ENCODE data around the gene PRKAG3.
A peak's percentile ranks its signal among the peaks of the same experiment; 100 is the strongest.

PRKAG3 gene

GRCh38 chr2:218812861-218813260 lies 18.7 kb downstream of the PRKAG3 start:
- Histone ChIP-seq H3K4me1 (ENCODE audit: control insufficient read depth, insufficient read depth, low read length) (no peaks in the 10 kb centered on the region), H3K4me3 (ENCODE audit: low read depth, low read length) (no peak overlapping the region), H3K9me3 (ENCODE audit: control insufficient read depth, insufficient read depth, low read depth, low read length) (no peaks in the 10 kb centered on the region), H3K9ac (ENCODE audit: low read length) (no peak overlapping the region), H3K27ac (ENCODE audit: low read depth, low read length) (no peak overlapping the region), H3K27me3 (ENCODE audit: control insufficient read depth, insufficient read depth, low read length) (no peaks in the 10 kb centered on the region), H3K36me3 (ENCODE audit: control insufficient read depth, insufficient read depth, low read length) (peaks cover 14% of the 10 kb centered on the region; the same call in 1 of the 2 replicates)

GRCh38 chr2:218812096-218812815 lies 19.3 kb downstream of the PRKAG3 start:
- Histone ChIP-seq H3K27ac (ENCODE audit: low read depth, low read length) (no peak overlapping the region), H3K4me1 (ENCODE audit: control insufficient read depth, insufficient read depth, low read length) (no peaks in the 10 kb centered on the region), H3K9me3 (ENCODE audit: control insufficient read depth, insufficient read depth, low read depth, low read length) (no peaks in the 10 kb centered on the region), H3K4me3 (ENCODE audit: low read depth, low read length) (no peak overlapping the region), H3K27me3 (ENCODE audit: control insufficient read depth, insufficient read depth, low read length) (no peaks in the 10 kb centered on the region), H3K36me3 (ENCODE audit: control insufficient read depth, insufficient read depth, low read length) (peaks cover 14% of the 10 kb centered on the region; the same call in 1 of the 2 replicates), H3K9ac (ENCODE audit: low read length) (no peak overlapping the region)

DNA sequence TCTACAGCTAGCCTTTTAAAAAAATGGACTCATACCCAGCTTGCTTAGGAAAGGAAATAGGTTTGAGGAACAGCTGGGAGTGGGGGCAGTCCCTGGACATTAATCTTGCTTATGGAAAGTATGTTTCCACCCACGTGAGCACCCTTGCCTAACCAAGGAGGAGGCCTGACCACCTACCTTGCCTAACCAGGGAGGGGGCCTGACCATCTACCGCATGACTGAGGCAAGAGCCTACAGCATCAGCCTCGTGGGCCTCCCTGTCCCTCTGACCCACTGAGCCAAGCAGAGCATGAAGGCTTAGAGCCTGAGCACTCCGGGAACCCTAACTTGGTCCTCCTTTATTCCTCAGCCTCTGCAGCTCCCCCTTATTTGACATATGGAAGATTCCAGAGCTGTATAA lies 20.2 kb downstream of the PRKAG3 start:
- Histone ChIP-seq H3K4me1 (ENCODE audit: control insufficient read depth, insufficient read depth, low read length) (peaks cover 2% of the 10 kb centered on the region; the same call in 1 of the 2 replicates), H3K9ac (ENCODE audit: low read length) (no peak overlapping the region), H3K27ac (ENCODE audit: low read depth, low read length) (no peak overlapping the region), H3K9me3 (ENCODE audit: control insufficient read depth, insufficient read depth, low read depth, low read length) (no peaks in the 10 kb centered on the region), H3K4me3 (ENCODE audit: low read depth, low read length) (no peak overlapping the region), H3K36me3 (ENCODE audit: control insufficient read depth, insufficient read depth, low read length) (peaks cover 14% of the 10 kb centered on the region; the same call in 1 of the 2 replicates), H3K27me3 (ENCODE audit: control insufficient read depth, insufficient read depth, low read length) (no peaks in the 10 kb centered on the region)

- H3K9ac ChIP-seq (ENCODE audit: low read length) = no peak overlapping the region
- no peaks in the 10 kb centered on the region for H3K9me3 ChIP-seq (ENCODE audit: control insufficient read depth, insufficient read depth, low read depth, low read length)
- H3K4me3 ChIP-seq (ENCODE audit: low read depth, low read length) = no peak overlapping the region
- H3K27me3 ChIP-seq (ENCODE audit: control insufficient read depth, insufficient read depth, low read length) = no peaks in the 10 kb centered on the region
- H3K4me1 ChIP-seq (ENCODE audit: control insufficient read depth, insufficient read depth, low read length) = peaks cover 13% of the 10 kb centered on the region
- 0 out of 2 replicates have a peak, but pooled peaks cover 14% of the 10 kb centered on the region for H3K36me3 ChIP-seq (ENCODE audit: control insufficient read depth, insufficient read depth, low read length)
- no peak overlapping the region for H3K27ac ChIP-seq (ENCODE audit: low read depth, low read length)
Measured at GRCh38 chr2:218810256-218810655, 21.3 kb downstream of the PRKAG3 start.

DNA sequence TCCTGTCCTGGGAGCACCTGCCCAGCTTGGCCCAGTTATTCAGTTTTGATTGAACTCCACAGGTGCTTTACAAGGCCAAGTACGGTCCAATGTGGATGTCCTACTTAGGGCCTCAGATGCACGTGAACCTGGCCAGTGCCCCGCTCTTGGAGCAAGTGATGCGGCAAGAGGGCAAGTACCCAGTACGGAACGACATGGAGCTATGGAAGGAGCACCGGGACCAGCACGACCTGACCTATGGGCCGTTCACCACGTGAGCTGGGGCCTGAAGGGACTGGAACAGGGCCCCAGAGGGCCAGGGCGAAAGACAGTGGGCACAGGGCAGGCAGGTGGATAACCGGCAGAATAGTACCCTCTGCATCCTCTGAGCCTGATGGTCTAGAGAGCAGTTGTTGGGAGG lies 22.1 kb downstream of the PRKAG3 start:
- Histone ChIP-seq H3K4me1 (ENCODE audit: control insufficient read depth, insufficient read depth, low read length) (peaks cover 15% of the 10 kb centered on the region), H3K9ac (ENCODE audit: low read length) (no peak overlapping the region), H3K27ac (ENCODE audit: low read depth, low read length) (no peak overlapping the region), H3K4me3 (ENCODE audit: low read depth, low read length) (no peak overlapping the region), H3K36me3 (ENCODE audit: control insufficient read depth, insufficient read depth, low read length) (0 out of 2 replicates have a peak, but pooled peaks cover 14% of the 10 kb centered on the region), H3K9me3 (ENCODE audit: control insufficient read depth, insufficient read depth, low read depth, low read length) (peaks cover 7% of the 10 kb centered on the region), H3K27me3 (ENCODE audit: control insufficient read depth, insufficient read depth, low read length) (no peaks in the 10 kb centered on the region)

GRCh38 chr2:218807626-218808025 lies 24.0 kb downstream of the PRKAG3 start:
- 0 out of 2 replicates have a peak, but pooled peaks cover 5% of the 10 kb centered on the region for H3K36me3 ChIP-seq (ENCODE audit: control insufficient read depth, insufficient read depth, low read length)
- no peaks in the 10 kb centered on the region for H3K27me3 ChIP-seq (ENCODE audit: control insufficient read depth, insufficient read depth, low read length)
- no peak overlapping the region for H3K9ac ChIP-seq (ENCODE audit: low read length)
- no peak overlapping the region for H3K4me3 ChIP-seq (ENCODE audit: low read depth, low read length)
- peaks cover 16% of the 10 kb centered on the region for H3K4me1 ChIP-seq (ENCODE audit: control insufficient read depth, insufficient read depth, low read length)
- no peak overlapping the region for H3K27ac ChIP-seq (ENCODE audit: low read depth, low read length)
- peaks cover 12% of the 10 kb centered on the region for H3K9me3 ChIP-seq (ENCODE audit: control insufficient read depth, insufficient read depth, low read depth, low read length)

DNA sequence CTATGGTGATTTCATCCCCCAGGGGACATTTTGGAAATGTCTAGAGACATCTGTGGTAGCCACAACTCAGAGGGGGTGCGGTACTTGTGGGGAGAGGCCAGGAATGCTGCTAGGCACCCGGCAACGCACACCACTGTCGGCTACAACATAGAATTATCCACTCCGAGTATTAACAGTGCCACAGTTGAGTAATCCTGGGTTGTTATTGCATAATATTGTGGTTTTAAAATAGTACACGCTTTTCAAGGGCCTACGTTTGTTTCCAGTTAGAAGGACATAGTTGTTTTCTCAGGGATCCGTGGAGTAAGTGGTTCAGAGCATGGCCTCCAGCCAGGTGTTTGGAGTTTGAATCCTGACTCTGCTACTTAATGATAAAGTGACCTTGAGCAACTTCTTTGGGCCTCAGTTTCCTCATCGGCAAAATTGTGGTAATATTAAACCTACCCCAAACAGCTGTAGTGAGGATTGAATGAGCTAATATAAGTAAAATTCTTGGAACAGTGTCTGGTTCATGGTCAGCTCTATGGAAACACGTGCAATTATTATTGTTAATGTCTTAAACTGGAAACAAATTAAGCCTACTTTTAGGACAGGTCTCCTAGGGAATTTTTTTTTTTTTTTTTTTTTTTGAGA lies 25.1 kb downstream of the PRKAG3 start:
- Histone ChIP-seq H3K36me3 (ENCODE audit: control insufficient read depth, insufficient read depth, low read length) (no peaks in the 10 kb centered on the region), H3K9ac (ENCODE audit: low read length) (no peak overlapping the region), H3K4me3 (ENCODE audit: low read depth, low read length) (no peak overlapping the region), H3K27me3 (ENCODE audit: control insufficient read depth, insufficient read depth, low read length) (no peaks in the 10 kb centered on the region), H3K27ac (ENCODE audit: low read depth, low read length) (no peak overlapping the region), H3K4me1 (ENCODE audit: control insufficient read depth, insufficient read depth, low read length) (peaks cover 21% of the 10 kb centered on the region), H3K9me3 (ENCODE audit: control insufficient read depth, insufficient read depth, low read depth, low read length) (peaks cover 12% of the 10 kb centered on the region)

GRCh38 chr2:218805627-218806026 lies 26.0 kb downstream of the PRKAG3 start:
- Histone ChIP-seq H3K36me3 (ENCODE audit: control insufficient read depth, insufficient read depth, low read length) (no peaks in the 10 kb centered on the region), H3K4me1 (ENCODE audit: control insufficient read depth, insufficient read depth, low read length) (peaks cover 21% of the 10 kb centered on the region), H3K9ac (ENCODE audit: low read length) (no peak overlapping the region), H3K27me3 (ENCODE audit: control insufficient read depth, insufficient read depth, low read length) (no peaks in the 10 kb centered on the region), H3K9me3 (ENCODE audit: control insufficient read depth, insufficient read depth, low read depth, low read length) (peaks cover 12% of the 10 kb centered on the region), H3K27ac (ENCODE audit: low read depth, low read length) (no peak overlapping the region), H3K4me3 (ENCODE audit: low read depth, low read length) (no peak overlapping the region)

DNA sequence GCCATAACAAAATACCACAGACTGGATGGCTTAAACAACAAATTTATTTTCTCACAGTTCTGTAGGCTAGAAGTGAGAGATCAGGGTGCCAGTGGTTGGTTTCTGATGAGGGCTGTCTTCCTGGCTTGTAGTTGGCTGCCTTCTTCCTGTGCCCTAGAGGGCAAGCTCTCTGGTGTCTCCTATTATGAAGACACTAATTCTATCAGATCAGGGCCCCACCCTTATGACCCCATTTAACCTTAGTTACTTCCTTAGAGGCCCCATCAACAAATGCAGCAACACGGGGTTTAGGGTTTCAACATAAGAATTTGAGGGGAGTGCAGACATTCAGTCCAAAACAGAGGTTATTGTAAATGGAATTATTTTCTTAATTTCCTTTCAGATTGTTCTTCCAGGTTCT lies 26.8 kb downstream of the PRKAG3 start:
- no peaks in the 10 kb centered on the region for H3K27me3 ChIP-seq (ENCODE audit: control insufficient read depth, insufficient read depth, low read length)
- peaks cover 12% of the 10 kb centered on the region for H3K9me3 ChIP-seq (ENCODE audit: control insufficient read depth, insufficient read depth, low read depth, low read length)
- H3K9ac ChIP-seq (ENCODE audit: low read length) = no peak overlapping the region
- no peaks in the 10 kb centered on the region for H3K36me3 ChIP-seq (ENCODE audit: control insufficient read depth, insufficient read depth, low read length)
- peaks cover 24% of the 10 kb centered on the region for H3K4me1 ChIP-seq (ENCODE audit: control insufficient read depth, insufficient read depth, low read length)
- no peak overlapping the region for H3K4me3 ChIP-seq (ENCODE audit: low read depth, low read length)
- no peak overlapping the region for H3K27ac ChIP-seq (ENCODE audit: low read depth, low read length)

DNA sequence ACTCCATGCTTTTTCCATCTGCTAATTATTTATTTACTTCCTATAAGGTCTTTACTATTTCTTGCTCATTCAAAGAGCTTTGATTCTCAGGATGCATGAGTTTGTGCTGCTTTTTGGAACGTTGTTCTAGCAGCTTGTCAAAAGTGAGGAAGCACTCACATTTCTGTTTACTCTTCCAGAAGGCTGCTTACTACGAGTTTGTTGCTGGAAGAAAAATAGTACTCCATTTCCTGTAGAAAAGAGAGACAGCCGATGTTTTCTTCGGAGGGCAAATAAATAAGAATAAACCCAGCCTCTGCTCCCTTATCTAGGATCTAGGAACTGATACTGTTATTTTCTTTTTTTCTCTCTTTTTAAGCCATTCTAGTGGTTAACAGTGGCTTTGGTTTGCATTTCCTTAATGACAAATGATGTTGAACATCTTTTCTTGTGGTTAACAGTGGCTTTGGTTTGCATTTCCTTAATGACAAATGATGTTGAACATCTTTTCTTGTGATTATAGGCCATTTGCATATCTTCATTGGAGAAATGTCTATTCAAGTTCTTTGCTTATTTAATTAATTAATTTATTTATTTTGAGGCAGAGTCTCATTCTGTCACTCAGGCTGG lies 29.1 kb downstream of the PRKAG3 start:
- H3K9me3 ChIP-seq (ENCODE audit: control insufficient read depth, insufficient read depth, low read depth, low read length) = peaks cover 12% of the 10 kb centered on the region
- peaks cover 32% of the 10 kb centered on the region for H3K4me1 ChIP-seq (ENCODE audit: control insufficient read depth, insufficient read depth, low read length)
- H3K27ac ChIP-seq (ENCODE audit: low read depth, low read length) = no peak overlapping the region
- H3K27me3 ChIP-seq (ENCODE audit: control insufficient read depth, insufficient read depth, low read length) = no peaks in the 10 kb centered on the region
- H3K36me3 ChIP-seq (ENCODE audit: control insufficient read depth, insufficient read depth, low read length) = no peaks in the 10 kb centered on the region
- no peak overlapping the region for H3K9ac ChIP-seq (ENCODE audit: low read length)
- no peak overlapping the region for H3K4me3 ChIP-seq (ENCODE audit: low read depth, low read length)

- peak overlapping the region; percentile 66; the same call in 1 of the 2 replicates for H3K27ac ChIP-seq (ENCODE audit: low read depth, low read length)
- peaks cover 17% of the 10 kb centered on the region for H3K4me1 ChIP-seq (ENCODE audit: control insufficient read depth, insufficient read depth, low read length)
- peaks cover 10% of the 10 kb centered on the region for H3K9me3 ChIP-seq (ENCODE audit: control insufficient read depth, insufficient read depth, low read depth, low read length)
- no peak overlapping the region for H3K4me3 ChIP-seq (ENCODE audit: low read depth, low read length)
- no peak overlapping the region for H3K9ac ChIP-seq (ENCODE audit: low read length)
- no peaks in the 10 kb centered on the region for H3K36me3 ChIP-seq (ENCODE audit: control insufficient read depth, insufficient read depth, low read length)
- H3K27me3 ChIP-seq (ENCODE audit: control insufficient read depth, insufficient read depth, low read length) = no peaks in the 10 kb centered on the region
Measured at GRCh38 chr2:218799990-218800389, 31.6 kb downstream of the PRKAG3 start.

All from HUES6 (cell line).